Caco-2 (cell line): Measurements from ENCODE around the gene HINFP. TPM values are rescaled to one million over a fixed set of nuclear protein-coding genes. Genes with fewer than 3 reads are reported as not detected.

Source experiments
- BruUV-seq: library from RNA; stranded (reverse); fragments of 400-500 nt; replicated peaks from 2 replicates; lab custom pipeline; 2021; lab: Mats Ljungman, UMichigan
- CTCF ChIA-PET: fragments of 300-600 bp; sonication (Branson Sonifier 250); formaldehyde crosslinking; loops from one replicate; lab custom pipeline; 2022; ENCODE audit warnings: antibody characterized with exemption; lab: Charles Lee
- POLR2A ChIA-PET: fragments of 300-600 bp; sonication (Branson Sonifier 250); formaldehyde crosslinking; loops from one replicate; lab custom pipeline; 2022; ENCODE audit warnings: antibody characterized with exemption; lab: Charles Lee
- DNase-seq, 2 experiments: peaks; one replicate each; pipeline versions ENCODE4 v3.0.0 to v3.0.0-alpha.2; 2020 to 2022
- H3K27me3 ChIP-seq: replicated peaks from 2 replicates; pipeline ENCODE4 v1.6.0; 2011; ENCODE audit warnings: low read length; ENCODE audit not compliant: control insufficient read depth, insufficient read depth
- H3K36me3 ChIP-seq: 2 replicates; pipeline ENCODE4 v1.5.1; 2011; ENCODE audit warnings: low read length; ENCODE audit not compliant: control insufficient read depth, insufficient read depth
- H3K4me1 ChIP-seq: fragments of 250-450 bp; sonication (Bioruptor Pico); 2 replicates; pipeline ENCODE4 v1.5.1; 2020; ENCODE audit warnings: mild to moderate bottlenecking
- H3K4me3 ChIP-seq: 2 replicates; pipeline ENCODE4 v1.5.1; 2011; ENCODE audit warnings: low read depth, mild to moderate bottlenecking, control low read depth, low read length
- H3K9me3 ChIP-seq: fragments of 250-450 bp; sonication (Bioruptor Pico); 2 replicates; pipeline ENCODE4 v1.5.1; 2020; ENCODE audit warnings: mild to moderate bottlenecking, moderate library complexity
- H3K27ac Mint-ChIP-seq: one replicate; pipeline ENCODE4 v1.8.0; 2022; ENCODE audit warnings: mixed read lengths; ENCODE audit not compliant: unreplicated experiment
- H3K27me3 Mint-ChIP-seq: one replicate; pipeline ENCODE4 v1.8.0; 2022; ENCODE audit warnings: mixed read lengths; ENCODE audit not compliant: insufficient read depth, unreplicated experiment
- H3K36me3 Mint-ChIP-seq: one replicate; pipeline ENCODE4 v1.8.0; 2022; ENCODE audit warnings: mild to moderate bottlenecking, mixed read lengths; ENCODE audit not compliant: insufficient read depth, unreplicated experiment
- H3K4me1 Mint-ChIP-seq: one replicate; pipeline ENCODE4 v1.8.0; 2022; ENCODE audit warnings: low read depth, mixed read lengths; ENCODE audit not compliant: unreplicated experiment
- H3K4me3 Mint-ChIP-seq: one replicate; pipeline ENCODE4 v1.8.0; 2022; ENCODE audit warnings: mild to moderate bottlenecking, moderate library complexity, mixed read lengths; ENCODE audit not compliant: unreplicated experiment
- H3K9me3 Mint-ChIP-seq: one replicate; pipeline ENCODE4 v1.8.0; 2022; ENCODE audit warnings: mixed read lengths; ENCODE audit not compliant: unreplicated experiment
- CTCF ChIP-seq, 2 experiments: fragments of 200-600 bp in 1 of 2; IDR thresholded peaks; 1 replicate in 1 of 2; 2 replicates in 1 of 2; pipeline versions ENCODE4 v1.5.1 to v1.8.0; 2011 to 2022; ENCODE audit warnings: antibody characterized with exemption in 1 of 2, control low read depth in 1 of 2, inconsistent platforms in 1 of 2, low read depth in 1 of 2, low read length in 1 of 2, mild to moderate bottlenecking in 1 of 2, moderate library complexity in 1 of 2; ENCODE audit not compliant: insufficient read depth in 1 of 2, severe bottlenecking in 1 of 2, unreplicated experiment in 1 of 2
- intact Hi-C: fragments of 100-400 bp; cut with micrococcal nuclease; formaldehyde crosslinking; loops from one replicate; pipeline ENCODE4 v1.10.0; 2022; ENCODE audit not compliant: unreplicated experiment
- total RNA-seq: library from RNA; stranded (reverse); gene quantifications from 2 replicates; pipeline ENCODE4 v1.2.3, GENCODE V29; 2022

HINFP gene
- total RNA-seq, 1 experiment from 2014 or later = 61.6 TPM

- Mint-ChIP-seq H3K9me3 (no peaks in the 10 kb centered on the region), H3K36me3 (no peaks in the 10 kb centered on the region), H3K27ac (no peak overlapping the region), H3K27me3 (no peaks in the 10 kb centered on the region), H3K4me3 (peak overlapping the region; percentile 39), H3K4me1 (no peaks in the 10 kb centered on the region)
- CTCF ChIA-PET = interaction anchor here (2.0 kb wide), 1 partner anchor 66 kb away, joined by 9 read pairs; the partner anchor contains the start of gene DPAGT1
- intact Hi-C loops = loop anchor here (1.0 kb wide), 1 partner anchor 29 kb away; no protein-coding TSS in a partner anchor
- no TSS peak for BruUV-seq
- Histone ChIP-seq H3K36me3 (no peaks in the 10 kb centered on the region), H3K4me1 (peaks cover 4% of the 10 kb centered on the region; the same call in 1 of the 2 replicates), H3K27me3 (no peaks in the 10 kb centered on the region), H3K9me3 (no peaks in the 10 kb centered on the region), H3K4me3 (no peak overlapping the region)
- TF ChIP-seq CTCF (IDR thresholded peaks at IDR 0.05; ENCODE audit: insufficient read depth in 1 of 2, low read depth in 1 of 2, low read length in 1 of 2, severe bottlenecking in 1 of 2, unreplicated experiment in 1 of 2) = no peak
- POLR2A ChIA-PET = no interaction called here
- no peak for DNase-seq
These were observed 46.6 kb downstream of the HINFP start for GRCh38 chr11:119167933-119168332.

DNA sequence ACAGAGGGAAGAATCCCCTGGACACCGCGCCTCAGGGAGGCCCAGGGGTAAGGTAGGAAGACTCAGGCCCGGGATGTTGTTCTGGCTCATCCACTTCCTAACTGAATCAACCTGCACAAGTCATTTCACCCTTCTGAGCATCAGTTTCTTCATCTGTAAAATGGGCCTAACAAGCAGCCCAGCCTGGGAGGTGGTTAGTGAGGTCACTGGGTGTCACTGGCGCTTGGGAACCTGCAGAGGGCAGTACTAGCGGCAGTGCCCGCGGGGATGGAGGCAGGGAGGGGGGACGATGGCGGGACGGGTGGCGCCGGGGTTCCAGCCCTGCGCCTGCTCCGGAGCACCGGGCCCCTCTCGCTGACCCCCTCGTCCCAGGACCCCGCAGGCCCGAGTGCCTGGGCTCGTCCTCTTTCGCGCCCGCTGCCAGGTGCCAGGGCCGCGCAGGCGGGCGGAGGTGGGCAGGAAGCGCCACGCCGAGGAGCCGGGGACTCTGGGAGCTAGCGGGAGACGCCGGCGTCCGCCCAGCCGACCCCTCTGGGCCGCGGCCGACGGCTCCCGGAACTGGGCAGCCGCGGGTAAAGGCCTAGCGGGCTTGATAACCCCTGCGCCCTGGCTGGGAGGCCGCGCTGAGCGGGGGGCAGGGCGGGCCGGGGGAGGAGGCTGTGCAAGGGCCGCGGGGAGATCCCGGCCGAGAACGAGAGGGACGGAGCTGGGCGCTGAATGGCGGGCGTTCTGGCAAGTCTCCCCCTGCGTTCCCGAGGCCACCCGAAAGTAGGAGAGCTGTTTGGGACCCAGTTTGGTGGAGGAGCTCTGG is 47.3 kb downstream of the HINFP start, which contains the start of gene NLRX1:
NLRX1 (plus strand) TSS at position 255 of the 811 bp plus-strand sequence. CDS start 2,679 bp downstream, outside the sequence.
- H3K27me3 ChIP-seq = no peaks in the 10 kb centered on the region
- intact Hi-C loops = loop anchor here (1.0 kb wide), 1 partner anchor 29 kb away; no protein-coding TSS in a partner anchor
- H3K4me1 ChIP-seq = peaks cover 4% of the 10 kb centered on the region; the same call in 1 of the 2 replicates
- peak; percentile 74 to 80 for DNase-seq
- peak; percentile 45 to 74 for TF ChIP-seq CTCF (IDR thresholded peaks at IDR 0.05; ENCODE audit: insufficient read depth in 1 of 2, low read depth in 1 of 2, low read length in 1 of 2, severe bottlenecking in 1 of 2, unreplicated experiment in 1 of 2)
- Mint-ChIP-seq H3K4me3 (peak within 1 kb of the TSS; percentile 66), H3K36me3 (no peaks in the 10 kb centered on the region), H3K9me3 (no peaks in the 10 kb centered on the region), H3K27ac (no peak within 1 kb of the TSS), H3K4me1 (no peaks in the 10 kb centered on the region), H3K27me3 (no peaks in the 10 kb centered on the region)
- no peaks in the 10 kb centered on the region for H3K36me3 ChIP-seq
- no peaks in the 10 kb centered on the region for H3K9me3 ChIP-seq
- no TSS peak for BruUV-seq
- CTCF ChIA-PET = interaction anchor here (0.8 to 2.0 kb wide), 2 partner anchors 28 to 66 kb away, joined by 3 to 9 read pairs; partner anchors contain the start of gene DPAGT1
- peak within 1 kb of the TSS; percentile 51 for H3K4me3 ChIP-seq
- POLR2A ChIA-PET = interaction anchor here (1.2 kb wide), 1 partner anchor 48 kb away, joined by 24 read pairs; the partner anchor contains the start of gene HINFP

DNA sequence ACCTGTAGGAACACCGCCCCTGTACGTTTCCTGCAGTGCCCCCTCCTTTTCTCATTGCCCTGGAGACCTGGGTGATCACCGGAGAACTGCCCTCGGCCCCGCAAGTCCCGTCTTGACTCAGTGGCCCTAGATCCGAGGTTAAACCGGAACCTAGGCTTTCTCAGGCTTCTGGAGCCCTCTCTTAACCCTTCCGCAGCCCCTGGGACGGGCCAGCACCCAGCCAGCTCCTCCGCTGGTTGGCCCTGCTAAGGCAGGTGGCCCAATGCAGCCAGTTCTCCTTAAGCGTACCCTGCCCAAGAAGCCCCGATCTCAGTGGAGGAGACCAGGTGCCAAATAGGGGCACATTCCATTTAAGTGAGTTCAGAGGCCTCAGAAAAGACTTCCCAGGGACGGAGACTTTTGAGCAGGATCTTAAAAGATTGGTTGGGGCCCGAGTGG is 47.9 kb downstream of the HINFP start:
- H3K9me3 Mint-ChIP-seq = no peaks in the 10 kb centered on the region
- TF ChIP-seq CTCF (IDR thresholded peaks at IDR 0.05; ENCODE audit: insufficient read depth in 1 of 2, low read depth in 1 of 2, low read length in 1 of 2, severe bottlenecking in 1 of 2, unreplicated experiment in 1 of 2) = no peak
- no peaks in the 10 kb centered on the region for H3K4me1 Mint-ChIP-seq
- Histone ChIP-seq H3K36me3 (no peaks in the 10 kb centered on the region), H3K4me3 (peak overlapping the region; percentile 51), H3K27me3 (no peaks in the 10 kb centered on the region), H3K4me1 (peaks cover 4% of the 10 kb centered on the region; the same call in 1 of the 2 replicates), H3K9me3 (no peaks in the 10 kb centered on the region)
- H3K27me3 Mint-ChIP-seq = no peaks in the 10 kb centered on the region
- BruUV-seq = TSS peak; percentile 38
- DNase-seq = no peak
- POLR2A ChIA-PET = interaction anchor here (1.2 kb wide), 1 partner anchor 48 kb away, joined by 24 read pairs; the partner anchor contains the start of gene HINFP
- no peak overlapping the region for H3K27ac Mint-ChIP-seq
- peak overlapping the region; percentile 66 for H3K4me3 Mint-ChIP-seq
- no peaks in the 10 kb centered on the region for H3K36me3 Mint-ChIP-seq
- CTCF ChIA-PET = interaction anchor here (0.6 to 0.8 kb wide), 2 partner anchors 27 to 483 kb away, joined by 3 to 9 read pairs; no protein-coding TSS in a partner anchor
- intact Hi-C loops = no loop called here
